Transverse colon (tissue), 3 donors: ENCODE measurements around the gene PARN.

ENCODE experiments used
- CTCF ChIP-seq, 5 experiments: fragments of 200-600 bp in 3 of 5; fragments of 450-650 bp in 2 of 5; sonication (generic) in 3 of 5; IDR thresholded peaks; 1 replicate in 2 of 5; 2 replicates in 3 of 5; pipeline ENCODE4 v1.5.1; 2016 to 2017; ENCODE audit warnings: antibody characterized with exemption in 5 of 5, inconsistent platforms in 3 of 5, mild to moderate bottlenecking in 2 of 5, moderate library complexity in 1 of 5
- EP300 ChIP-seq: sonication (generic); formaldehyde crosslinking; IDR thresholded peaks from one replicate; pipeline ENCODE4 v1.6.1; 2017; ENCODE audit warnings: antibody characterized with exemption, low read depth

GRCh38 chr16:14502256-14502875, 127.7 kb downstream of the PARN start:
- TF ChIP-seq EP300, result no peak
- no peak for TF ChIP-seq CTCF (IDR thresholded peaks at IDR 0.05)
